GM19397 (cell line): ENCODE data around the gene NRG2.

Experiments
- ATAC-seq: cut with Tn5 transposase; IDR thresholded peaks from one replicate; pipeline ENCODE4 v1.9.1; 2021; ENCODE audit warnings: mild to moderate bottlenecking, moderate library complexity; ENCODE audit not compliant: unreplicated experiment

Gene NRG2

DNA sequence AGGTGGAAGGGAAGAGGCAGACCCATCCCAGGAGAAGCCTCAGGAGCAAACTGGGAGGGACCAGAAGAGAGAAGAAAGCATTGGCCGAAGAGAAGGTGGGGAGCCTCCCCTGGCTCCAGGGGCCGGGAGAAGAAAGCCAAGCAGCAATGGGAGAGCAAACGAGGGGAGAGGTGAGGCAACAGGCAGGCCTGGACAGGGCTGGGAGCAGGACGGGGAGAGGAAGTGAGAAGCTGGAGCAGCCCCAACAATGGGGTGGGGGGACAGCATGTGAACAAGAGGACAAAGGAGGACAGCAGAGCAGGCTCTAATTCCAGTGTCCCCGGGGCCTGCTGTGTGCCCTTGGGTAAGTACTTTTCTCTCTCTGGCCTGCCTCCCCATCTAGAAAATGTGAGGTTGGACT lies 132.2 kb downstream of the NRG2 start:
- no peak for ATAC-seq

DNA sequence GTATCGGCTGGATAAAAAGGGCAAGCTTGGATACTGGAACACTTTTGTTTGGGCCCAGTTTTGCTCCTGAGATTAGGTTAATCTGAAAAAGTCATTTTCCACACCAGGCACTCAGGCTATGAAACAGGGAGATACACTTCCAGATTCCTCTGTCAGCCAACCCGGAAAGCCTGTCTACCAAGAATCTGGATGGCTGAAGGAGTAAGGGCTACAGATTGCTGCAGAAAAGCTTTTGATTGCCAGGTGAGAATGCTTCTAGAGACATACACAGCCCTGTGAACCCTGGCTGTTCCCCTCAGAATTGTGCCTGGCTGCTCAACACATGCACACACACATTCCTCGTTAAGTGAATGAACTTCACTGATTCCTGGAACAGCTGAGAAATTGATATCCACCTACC lies 133.1 kb downstream of the NRG2 start:
- ATAC-seq: no peak

DNA sequence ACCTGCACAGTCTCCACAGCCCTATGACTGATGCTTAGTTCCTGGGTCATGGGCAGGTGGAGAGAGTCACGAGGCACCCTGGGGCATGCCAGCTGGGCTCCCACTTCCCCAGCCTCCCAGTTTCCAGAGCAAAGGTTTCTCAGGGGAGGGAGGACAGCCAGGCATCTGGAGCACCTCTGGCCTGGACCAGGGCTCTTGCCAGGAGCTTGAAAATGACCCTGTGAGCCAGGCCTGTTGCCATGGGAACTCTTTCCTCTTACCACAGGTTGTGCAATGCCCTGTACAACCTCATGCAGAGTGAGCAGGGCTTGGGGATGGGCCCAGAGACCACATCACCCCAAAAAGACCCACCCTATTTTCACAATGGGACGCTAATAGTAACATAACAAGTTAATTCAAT lies 134.3 kb downstream of the NRG2 start:
- no peak for ATAC-seq

DNA sequence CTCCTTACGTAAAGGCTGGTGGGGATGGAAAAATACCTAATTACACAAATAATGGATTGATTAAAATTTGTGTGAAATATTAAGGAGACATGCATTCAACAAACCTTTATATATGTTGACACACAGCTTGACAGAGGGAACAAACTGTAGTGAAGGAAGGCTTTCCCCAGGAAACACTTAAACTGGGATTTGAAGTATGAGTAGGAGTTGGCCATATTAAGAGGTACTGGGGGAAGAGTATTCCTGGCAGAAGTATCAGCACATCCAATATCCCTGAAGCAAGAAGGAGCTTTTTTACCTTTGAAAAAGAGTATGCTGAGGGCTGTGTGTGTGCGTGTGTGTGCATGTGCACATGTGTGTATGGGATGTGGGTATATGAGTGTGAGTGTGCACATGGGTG lies 136.4 kb downstream of the NRG2 start:
- ATAC-seq: no peak

DNA sequence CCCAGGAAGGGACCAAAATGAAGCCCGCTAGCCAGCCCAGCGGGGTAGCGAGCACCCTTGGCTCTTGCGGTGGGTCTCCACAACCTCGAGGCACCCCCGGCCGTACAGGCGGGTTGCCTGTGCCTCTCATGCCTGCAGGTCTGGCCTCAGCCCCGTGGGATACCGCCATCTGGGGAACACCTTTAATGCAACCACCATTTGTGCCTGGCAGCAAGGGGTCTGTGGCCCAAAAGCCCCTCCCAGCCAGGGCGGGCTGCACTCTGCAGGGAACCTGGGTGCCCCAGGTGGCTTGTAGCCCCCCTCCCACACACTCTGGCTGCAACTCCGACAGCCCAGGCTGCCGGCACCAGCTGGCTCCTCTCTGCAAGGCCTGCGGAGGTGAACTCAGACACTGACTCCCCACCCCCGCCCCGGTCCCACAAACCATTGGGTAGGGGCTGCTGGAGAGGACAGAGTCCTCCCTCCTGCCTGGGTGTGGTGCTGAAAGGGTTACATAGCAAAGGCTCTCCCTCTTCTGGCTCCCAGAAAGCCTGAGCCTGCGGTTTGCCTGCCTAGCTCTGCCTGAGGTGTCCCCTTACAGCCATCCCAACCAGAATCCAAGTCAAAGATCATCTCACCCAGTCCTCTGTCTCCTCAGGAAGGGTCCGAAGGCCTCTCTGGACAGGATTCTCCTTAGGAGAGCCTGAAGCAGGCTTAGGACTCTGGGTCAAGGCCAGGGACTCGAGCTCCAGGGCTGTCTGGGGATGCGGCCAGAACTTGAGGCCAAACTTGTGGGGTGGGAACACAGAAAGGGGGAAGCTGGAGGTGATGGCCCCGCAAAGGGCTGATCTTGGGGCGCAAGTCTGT lies 138.1 kb downstream of the NRG2 start:
- no peak for ATAC-seq

DNA sequence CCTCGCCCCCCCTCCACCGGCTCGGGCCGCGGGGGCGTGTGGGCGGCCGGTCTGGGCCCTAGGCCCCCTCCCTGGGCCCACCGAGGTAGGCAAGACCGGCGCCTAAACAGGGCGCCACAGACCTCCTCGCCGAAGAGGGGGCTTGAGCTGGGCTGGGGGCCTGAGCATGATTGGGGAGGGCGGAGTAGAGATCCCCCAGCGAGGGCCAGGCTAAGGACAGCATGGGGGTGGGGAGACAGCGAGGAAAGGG lies 138.6 kb downstream of the NRG2 start:
- ATAC-seq: no peak

DNA sequence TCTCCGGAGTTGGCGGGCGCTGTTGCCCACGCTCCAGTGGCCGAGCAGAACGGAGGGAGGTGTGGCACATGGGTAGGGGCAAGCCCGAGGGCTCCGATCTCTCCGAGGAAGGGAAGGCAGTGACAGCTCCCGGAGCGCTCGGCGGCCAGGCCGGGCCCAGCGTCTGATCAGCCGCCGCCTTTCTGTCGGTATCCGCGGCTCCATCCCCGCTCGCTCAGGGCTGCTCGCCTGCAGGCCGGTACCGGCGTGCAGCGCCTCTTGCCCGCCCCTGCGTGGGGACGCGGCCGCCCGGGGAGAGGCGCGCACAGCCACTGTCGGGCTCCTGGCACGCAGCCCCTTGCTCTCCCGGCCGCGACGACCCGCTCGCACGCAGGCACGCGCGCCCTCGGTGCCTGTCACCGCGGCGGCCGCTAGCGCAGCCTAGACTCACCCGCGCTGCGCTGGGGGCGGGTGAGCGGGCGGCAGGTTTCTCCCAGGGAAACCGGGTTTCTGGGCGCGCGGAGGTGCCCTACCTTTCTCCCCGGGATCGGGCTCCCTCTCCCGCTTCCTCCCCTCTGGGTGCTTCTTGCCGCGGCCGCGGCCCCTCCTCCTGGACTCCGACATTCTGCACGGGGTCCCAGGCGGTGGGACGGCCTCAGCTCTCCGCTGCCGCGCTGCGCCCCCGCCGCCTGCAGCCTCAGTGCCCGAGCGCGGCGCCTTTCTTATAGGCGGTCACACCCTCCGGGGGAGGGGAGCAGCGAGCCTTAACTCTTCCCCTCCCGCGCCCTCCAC lies 139.1 kb downstream of the NRG2 start:
- no peak for ATAC-seq

DNA sequence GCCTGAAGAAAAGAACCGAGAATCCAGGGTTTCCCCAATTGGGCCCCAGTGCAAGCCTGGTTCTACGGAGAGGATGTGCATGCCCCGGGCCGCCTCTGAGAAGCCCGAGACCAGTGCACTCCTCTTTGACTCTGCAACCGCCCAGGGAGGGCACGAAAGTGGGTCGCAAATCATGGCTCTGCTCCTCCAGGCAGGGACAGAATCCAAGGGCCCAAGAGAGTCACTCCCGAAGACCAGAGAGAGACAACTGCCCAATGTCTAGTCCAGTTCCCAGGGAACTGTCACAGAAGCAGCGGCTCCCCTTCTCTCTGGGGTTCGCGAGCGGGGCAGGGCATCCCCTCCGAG lies 139.7 kb downstream of the NRG2 start:
- no peak for ATAC-seq

DNA sequence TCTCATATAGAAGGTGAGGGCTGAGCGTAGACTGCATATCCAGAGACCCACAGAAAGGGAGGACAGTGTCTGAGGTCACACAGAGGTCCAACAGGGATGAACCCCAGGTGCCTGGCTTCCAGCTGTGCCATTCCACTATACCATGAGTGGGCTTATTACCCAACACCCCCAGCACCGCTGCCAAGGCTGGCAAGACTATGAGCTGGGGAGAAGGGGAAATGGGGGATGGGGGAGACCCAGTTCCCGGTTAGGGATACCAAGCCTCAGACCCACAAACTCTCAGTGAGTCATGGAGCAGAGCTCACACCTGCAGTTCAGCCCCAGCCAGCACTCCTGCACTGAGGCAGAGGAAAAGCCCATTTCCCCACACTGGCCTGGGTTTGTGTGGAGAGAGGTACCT lies 141.1 kb downstream of the NRG2 start:
- no peak for ATAC-seq

DNA sequence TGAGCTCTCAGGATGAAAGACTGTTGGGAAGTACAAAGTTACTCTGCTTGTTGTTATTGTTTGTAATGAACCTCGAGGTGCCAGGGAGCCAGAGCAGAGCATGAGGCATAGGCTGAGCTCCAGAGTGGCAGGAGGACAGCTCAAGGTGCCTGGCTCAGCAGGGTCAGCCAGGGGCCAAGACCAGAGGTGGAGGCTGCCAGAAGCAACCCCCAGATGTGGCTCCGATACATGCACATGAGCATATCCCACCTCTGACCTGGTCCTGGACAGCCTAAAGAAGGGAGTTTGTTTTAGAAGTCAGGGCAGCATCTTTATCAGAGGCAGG lies 141.9 kb downstream of the NRG2 start:
- ATAC-seq: no peak

DNA sequence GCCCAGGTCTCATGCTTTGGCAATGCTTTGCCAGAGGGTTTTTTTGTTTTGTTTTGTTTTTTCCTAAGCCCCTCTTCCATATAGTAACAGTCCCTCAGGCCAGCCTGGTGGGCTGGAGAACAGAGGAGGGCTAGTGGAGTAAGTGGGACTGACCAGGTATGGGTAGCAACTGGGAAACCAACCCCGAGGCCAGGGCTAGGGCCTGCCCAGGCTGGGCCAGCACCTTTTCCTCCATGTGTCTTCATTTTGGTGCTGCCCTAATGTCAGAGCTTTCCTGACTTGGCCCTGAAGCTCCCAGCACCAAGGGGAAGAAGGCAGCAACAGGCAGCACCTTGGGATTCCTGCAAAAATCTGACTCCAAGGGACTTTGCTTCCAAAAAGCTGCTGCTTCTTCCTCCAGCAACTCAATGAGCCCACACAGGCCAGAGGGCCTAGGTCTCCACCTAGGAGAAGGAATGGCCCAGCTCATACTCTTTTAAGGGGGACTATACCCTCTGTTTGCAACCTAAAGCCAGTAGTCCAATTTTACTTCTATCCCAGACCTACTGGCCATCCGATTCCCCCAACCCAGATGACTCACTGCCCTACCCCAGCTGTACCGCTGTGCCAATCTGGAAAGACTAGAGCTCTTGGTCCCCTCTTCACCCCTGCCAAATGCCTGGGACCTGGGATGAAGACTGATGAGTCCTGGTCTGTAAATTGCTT lies 142.4 kb downstream of the NRG2 start:
- no peak for ATAC-seq

DNA sequence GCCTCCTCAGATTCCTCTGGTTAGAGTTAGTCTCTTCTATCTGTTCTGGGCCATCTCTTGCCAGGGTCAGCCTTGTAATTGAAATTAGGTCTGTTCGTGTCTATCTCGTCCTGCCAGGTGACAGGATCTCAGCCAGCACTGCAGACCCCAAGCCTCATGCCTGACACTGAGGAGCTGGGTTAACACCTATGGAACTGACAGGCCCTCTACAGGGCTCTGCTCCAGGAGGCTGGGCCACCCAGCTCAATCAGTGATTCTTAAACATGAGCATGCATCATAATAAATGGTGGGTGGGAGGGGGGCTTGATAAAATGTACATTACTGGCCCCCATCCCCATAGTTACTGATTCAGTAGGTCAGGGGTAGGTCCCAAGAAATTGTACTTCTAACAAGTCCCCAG lies 144.1 kb downstream of the NRG2 start:
- no peak for ATAC-seq

DNA sequence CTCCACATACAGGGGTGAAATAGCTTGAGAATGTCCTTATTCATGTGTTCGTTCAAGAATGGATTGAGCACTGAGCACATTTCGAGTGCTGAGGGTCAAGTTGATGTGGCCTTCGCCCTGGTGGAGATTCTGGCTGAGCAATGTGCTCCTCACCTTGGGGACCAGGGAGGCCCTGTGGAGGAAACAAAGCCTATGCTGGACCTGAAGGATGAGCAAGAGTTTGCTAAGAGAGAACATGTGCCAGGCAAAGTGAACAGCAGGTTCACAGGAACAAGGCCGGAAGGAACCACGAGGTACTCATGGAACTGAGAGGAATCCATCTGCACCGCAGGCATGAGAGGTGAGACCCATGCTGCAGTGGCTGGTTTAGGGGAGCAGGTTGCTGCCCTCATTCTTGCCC lies 145.1 kb downstream of the NRG2 start:
- no peak for ATAC-seq

DNA sequence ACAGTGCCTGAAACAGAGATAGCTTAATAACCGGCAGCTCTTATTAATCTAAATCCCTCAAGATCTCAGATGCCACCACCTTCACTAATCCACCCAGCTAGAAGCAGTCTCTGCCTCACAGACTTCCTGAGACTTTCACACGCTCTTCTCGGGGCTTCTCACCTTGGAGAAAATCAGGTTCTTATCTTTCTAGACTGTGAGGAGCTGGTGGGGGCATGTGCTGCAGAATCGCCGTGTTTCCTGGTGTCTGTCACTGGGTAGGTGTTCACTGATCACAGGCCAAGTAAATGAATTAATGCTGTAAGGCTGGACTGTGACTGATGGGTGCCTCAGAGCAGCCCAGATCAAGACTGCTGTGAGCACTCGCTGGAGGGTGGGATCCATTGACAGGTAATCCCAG lies 145.8 kb downstream of the NRG2 start:
- ATAC-seq: no peak

DNA sequence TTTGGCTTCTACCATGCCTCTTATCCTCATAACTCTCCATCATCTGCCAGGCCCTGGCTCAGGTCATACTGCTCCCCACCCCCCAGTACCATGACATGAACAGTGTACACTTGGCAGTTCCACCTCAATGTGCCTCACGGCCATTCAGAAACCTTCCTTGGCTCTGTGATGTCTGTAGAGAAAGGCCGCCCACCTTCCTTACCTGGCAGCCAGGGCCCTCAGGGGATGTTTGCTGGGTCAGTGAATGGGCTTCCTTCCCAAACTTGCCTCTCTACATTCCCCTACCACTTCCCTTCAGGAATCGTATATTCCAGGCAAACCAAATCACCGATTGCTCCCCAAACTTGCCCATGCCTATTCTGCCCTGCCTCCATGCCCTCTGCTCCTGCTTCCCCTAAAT lies 146.4 kb downstream of the NRG2 start:
- no peak for ATAC-seq

DNA sequence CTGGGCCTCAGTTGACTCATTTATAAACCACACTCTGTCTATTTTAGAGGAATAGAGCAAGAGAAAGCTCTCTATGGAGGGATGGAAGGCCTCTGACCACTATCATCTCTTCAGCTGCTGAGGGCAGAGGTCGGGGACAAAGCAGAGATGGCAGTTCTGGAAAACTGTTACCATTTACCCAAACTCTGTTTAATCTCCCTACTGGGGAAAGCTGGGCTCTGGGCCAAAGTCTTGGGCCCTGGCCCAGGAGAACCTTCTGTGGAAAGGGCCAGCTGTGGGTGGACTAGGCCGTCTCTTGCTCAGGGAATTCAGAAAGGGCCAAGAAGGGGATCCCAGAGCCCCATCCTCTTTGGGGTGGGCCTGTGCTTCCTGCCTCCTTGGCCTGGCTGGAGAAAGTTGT lies 147.5 kb downstream of the NRG2 start:
- ATAC-seq: no peak

DNA sequence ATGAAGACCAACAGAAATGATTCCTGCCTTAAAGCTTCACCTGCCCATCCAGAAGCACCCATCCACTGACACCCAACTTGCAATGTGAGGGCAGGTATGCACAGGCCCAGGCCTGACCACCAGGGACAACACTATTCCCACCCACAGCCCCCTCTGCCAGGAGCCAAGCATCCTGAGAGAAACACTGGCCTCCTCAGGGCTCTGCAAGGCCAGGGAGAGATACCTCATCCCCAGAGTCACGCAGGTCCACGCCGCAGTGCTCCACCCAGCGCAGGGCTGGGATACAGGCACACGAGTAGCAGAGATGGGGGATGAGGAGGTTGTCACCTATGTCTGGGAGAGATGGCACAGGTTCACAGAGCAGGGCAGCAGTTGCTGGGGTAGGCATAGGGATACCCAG lies 148.1 kb downstream of the NRG2 start:
- ATAC-seq: no peak

DNA sequence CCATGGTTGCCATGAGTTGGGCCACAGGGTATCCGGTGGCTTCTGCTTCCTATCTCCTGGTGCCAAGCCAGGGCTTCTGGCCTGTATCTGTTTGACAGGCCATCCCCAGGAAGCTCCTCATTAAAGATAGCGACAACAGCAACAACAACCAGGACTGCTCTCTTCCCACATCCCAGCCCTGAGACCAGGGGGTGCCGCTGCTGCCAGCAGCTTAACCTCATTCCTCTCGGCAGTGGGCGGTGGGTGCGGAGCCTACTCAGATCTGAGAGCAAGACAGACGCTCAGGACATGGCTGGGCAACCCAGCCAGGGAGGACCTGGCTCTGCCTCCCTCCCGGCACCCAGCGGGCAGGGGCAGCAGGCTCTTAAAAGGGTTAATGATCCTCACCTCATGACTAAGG lies 149.2 kb downstream of the NRG2 start:
- ATAC-seq: no peak

DNA sequence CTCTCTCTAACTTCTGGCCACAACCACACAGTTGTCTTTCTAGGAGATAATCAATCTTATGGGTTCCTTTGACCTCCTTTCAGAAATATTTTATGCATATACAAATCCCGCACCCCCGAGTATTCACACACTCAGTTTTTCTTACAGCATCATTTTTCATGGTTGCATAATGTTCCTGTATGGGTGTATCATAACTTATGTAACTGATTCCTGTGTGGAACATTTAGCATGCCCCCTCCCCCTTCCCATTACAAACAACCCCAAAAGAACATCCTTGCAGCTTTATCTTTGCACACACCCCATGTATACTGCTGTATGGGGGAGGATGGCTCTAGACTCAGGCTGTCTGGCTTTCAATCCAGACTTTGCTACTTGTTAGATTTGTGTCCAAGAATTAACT lies 153.7 kb downstream of the NRG2 start:
- no peak for ATAC-seq

DNA sequence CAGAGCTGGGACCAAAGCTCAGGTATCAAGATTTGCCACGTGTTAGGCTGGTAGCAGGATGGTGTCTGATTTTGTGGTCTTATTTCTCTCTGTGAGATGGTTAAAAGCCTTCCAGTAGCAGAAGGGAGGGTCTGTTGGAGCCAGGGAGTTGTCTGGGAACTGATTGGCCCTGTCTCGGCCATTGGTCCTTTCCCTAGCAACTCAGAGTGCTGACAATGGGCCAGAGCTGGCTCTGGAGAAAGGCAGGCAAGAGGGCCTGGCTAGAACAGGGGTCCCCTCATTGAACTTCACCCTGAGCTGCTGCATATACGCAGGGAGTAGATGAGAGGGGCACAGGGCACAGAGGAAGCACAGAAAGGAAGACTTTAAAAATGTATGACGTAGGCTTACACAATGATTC lies 154.7 kb downstream of the NRG2 start:
- no peak for ATAC-seq

DNA sequence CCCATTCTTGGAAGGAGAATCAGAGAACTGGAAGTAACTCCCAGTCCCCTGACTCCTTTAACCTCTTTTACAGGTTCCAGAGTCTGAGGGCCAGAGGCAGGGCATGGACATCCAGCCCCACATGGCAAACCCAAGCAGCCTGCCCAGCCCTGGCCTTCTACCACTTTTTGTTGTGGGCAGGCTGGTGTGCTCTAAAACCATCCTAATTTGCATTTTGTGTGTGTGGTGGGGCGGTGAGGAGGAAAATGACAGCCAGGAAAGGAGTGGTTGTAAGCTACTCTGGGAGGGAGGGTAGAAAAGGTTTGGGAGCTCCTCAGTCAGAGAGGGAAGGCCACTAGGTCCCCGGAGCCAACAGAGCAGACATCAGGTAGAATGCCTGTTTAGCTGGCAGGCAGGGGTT lies 156.9 kb downstream of the NRG2 start:
- ATAC-seq: no peak

DNA sequence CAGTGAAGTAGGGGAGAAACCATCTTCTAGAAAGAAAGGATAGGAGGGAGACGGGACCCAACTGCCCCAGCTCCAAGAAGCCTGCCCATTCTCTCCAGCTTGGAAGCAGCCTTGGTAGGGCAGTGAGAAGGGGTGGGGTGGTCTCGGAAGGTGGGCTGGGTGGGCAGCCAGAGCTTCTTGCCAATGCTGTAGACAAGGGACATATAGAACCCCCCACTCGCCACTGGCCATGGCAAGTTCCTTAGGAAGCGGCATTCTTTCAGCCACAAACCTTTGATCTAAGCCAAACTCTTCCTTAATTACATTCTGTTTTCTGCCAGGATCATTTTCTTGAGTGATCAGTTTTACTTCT lies 157.3 kb downstream of the NRG2 start:
- no peak for ATAC-seq
